Epidermal melanocyte (primary cell): ENCODE data around the gene MGA.

Experiments
- DNase-seq: peaks from one replicate; pipeline ENCODE4 v3.0.0; 2011; ENCODE audit warnings: low spot score; ENCODE audit not compliant: insufficient read length

Gene MGA

DNA sequence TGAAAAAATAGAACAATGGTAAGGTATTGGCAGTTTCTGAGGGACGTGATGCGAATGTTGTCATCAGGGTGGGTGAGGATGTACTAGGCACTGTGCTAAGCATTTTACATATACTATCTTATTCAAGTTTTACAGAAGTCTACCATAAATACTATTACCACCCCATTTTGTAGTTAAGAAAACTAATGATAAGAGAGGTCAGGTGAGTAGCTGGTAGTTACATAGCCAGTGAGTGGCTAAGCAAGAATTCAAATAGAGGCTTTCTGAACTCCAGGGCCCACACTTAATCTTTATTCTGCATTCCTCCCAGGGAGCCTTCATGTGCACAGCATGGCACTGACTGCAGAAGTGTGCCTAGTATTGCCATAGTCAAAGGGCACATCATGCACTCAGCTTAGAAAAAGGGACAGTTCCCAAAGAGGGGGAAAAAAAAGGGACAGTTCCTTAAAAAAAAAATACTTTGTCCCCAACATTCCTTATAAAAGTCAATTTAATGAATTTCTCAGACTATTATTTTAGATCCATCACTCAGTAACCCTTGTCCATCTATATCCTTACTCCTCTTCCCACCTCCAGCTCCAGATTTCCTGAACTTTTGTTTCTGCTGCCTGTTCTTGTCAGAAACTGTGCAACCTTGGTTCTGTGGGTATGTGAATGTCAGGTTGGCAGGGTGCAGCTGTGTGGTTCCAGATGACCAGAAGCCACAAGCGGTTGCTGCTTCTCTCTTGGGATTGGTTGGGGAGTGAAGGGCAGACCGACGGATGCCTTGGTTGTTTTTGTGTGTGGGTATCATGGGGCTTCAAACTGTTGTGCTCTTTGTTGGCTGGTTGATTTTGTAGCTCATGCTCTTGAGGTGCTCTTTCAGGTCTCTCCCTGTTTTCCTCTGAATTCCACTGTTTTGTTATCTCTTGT lies 122.4 kb downstream of the MGA start:
- DNase-seq, result no peak

DNA sequence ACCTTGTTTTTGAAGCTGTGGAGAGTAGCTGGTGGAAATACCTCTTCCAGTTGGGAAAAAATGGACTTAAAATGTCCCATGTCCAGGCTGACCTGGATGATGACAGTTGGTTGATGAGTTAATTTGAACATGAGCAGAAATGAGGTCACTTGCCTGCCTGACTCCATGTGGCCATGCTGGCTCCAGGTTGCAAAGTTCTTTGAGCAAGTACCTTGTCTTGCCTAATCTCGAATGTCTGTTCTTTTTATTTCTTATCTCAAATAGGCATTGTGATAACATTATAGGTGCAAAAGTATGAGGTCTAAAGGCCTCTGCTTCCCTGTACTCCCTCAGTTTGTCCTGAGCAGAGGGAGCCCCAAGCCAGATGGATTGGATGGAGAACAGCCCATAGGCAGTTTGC lies 123.1 kb downstream of the MGA start:
- no peak for DNase-seq

DNA sequence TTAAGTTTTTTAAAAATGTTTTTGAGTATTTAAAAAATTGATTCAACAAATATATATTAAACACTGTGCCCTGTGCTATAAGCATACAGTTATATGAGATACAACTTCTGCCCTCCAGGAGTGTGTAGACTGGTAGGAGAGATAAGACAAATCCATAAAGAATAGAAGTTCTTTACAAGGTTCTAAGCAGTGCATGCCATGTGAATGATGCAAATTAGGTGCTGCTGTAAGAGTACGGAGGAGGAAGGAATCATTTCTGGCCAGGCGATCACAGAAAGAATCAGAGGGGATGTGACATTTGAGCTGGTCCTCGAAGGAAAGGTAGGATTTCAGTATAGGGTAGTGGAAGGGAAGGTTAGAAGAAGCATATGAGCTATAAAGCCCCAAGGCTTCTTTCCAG lies 128.1 kb downstream of the MGA start:
- DNase-seq, result no peak

GRCh38 chr15:41789236-41789635 lies 129.0 kb downstream of the MGA start:
- no peak for DNase-seq

GRCh38 chr15:41789662-41790061 lies 129.5 kb downstream of the MGA start:
- no peak for DNase-seq

- DNase-seq, result no peak
Observed at GRCh38 chr15:41790169-41790568, 130.0 kb downstream of the MGA start.

DNA sequence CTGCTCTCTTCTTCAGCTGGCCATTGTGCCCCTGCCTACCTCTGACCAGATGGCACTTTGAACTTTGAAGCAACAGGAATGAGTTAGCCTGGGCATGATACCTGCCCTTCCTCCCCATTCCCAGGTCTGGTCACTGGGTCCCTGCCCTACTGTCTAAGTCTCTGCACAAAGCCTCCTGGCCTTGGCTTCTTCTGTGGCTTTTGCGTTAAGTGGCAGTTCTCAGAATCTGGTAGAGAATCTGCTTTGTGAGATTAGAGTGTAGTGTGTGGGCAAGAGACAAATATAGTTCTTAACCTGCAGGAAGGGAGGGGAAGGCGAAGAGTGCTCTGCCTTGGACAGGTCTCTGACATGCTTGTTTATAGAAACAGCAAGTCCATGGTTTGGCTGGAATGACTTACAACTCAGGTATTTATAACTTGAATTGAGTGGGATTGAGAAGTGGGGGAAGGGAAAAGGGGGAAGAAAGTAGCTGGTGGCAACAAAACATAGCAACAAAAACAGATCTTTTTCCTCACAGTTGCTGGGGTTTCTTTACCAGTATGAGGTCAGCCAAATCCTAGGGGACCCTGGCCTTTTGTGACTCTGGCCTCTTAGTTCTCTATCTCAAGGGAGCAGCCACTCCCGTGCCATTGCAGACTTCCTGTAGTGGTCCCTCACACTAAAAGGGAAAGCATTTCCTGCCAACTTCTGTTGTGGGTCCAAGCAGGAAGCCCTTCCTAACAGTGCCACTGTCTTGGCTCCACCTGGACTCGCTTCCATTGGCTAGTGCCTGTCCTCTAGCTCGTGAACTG lies 130.7 kb downstream of the MGA start:
- no peak for DNase-seq

DNA sequence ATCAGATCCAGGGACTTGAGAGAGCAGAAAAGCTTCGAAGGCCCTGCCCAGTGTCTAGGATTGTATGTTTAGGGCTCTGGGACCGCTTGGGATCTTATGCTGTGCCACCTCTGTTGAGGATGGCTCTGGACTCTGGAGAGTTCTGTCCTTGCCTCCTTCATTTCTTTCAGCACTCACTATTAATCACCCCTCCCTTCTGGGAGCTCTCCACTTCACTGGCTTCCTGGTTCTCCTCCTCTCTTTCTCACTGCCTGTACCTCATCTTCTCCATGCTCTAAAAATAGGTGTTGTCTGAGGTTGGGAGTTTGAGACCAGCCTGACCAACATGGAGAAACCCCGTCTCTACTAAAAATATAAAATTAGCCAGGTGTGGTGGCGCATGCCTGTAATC lies 131.3 kb downstream of the MGA start:
- DNase-seq, result no peak

DNA sequence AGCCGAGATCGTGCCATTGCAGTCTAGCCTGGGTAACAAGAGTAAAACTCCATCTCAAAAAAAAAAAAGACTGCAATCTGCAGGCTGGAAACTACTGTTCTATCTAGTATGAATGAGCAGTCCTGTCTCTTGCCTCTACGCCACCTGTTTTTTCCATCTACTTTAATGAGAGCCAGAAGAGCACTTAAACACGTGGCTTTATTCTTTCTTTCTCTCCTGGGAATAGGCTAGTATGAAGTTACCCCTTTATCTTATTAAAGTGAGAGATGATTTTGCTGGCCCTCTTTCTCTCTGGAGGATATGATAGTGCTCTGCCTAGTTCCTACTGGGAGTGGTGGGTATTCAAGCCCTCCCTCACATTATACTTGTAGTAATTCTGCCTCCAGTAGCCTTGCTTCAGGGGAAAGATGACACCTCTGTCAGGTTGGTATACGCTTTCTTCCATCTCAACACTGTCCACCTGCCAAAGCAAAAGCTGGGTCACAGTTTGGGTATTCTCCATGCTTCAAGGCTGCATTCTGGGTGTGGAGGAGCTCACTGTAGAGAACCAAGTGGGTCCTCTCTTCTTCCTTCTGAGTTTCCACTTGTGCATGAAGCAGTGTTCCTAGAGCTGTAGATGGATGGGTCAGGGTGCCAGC lies 131.9 kb downstream of the MGA start:
- DNase-seq, result no peak

- DNase-seq, result no peak
Observed at GRCh38 chr15:41794081-41794480, 133.9 kb downstream of the MGA start.

GRCh38 chr15:41795996-41796856 lies 136.0 kb downstream of the MGA start:
- peak; percentile 51 for DNase-seq

DNA sequence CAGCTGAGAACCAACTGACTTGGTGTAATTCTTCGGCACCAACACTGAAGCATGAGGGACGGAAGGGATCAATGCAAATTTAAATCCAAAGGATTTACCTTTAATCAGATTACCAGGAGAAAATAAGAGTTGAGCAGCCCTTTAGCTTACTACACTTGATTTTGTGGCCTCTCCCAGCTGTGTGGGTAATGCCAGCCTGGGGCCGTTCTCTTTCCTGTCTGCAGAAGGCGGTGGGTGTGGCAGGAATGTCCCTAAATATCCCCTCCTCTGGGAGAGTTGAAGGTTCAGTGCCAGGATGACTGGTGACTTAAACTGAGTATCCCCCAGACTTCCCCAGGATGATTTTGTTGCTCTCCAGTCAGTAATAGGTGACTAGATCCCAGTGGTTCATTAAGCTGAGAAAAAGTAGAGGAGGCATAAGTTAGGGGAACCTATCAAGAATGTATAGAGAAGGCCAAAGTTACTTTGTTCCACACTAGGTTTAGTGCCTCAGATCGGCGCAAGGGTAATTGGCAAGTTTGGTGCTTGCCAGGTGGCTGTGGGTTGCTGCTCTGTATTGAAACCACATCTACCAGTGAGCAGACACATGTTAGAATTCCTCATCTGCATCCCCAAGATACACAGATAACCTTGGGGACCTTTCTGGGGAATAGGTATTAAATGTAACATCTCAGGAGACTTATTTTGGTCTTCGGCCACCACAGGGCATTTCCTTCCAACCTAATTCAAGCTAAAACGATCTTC lies 137.2 kb downstream of the MGA start:
- no peak for DNase-seq

- DNase-seq, result no peak
Observed at GRCh38 chr15:41798607-41799487, 138.6 kb downstream of the MGA start.

DNA sequence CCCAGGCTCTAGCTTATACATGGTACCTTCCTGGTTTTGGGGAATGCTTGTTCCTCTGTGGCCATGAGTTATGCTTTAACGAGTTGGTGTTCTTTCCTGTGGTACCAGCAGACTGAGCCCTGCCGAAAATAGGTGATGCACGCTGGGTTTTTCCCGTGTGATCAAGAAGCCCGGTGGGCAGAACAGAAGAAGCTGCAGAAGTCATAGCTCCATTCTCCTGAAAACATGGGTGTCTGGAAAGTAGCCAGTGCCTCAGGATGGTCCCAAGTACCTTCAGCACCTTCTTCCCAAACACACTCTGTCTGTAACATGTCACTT lies 139.2 kb downstream of the MGA start:
- DNase-seq, result no peak

DNA sequence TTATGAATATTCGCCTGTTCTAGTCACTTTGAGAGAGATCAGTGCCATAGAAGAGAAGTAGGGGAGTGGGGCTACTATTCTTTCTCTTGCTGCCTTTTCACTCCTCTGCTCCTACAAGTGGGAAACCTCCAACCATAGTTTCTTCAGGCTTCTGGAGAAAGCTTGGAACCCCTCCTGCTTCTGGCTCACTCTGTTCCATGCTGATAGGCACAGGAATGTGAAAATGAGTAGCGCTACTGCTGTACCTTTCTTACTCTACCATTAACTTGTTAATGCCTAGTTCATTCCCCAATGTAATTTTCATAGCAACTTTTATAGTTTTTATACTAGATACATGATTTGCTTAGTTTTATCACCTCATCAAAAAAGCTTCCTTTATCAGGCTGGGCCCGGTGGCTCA lies 141.0 kb downstream of the MGA start:
- DNase-seq, result no peak

GRCh38 chr15:41801850-41802455 lies 141.7 kb downstream of the MGA start:
- DNase-seq, result no peak

DNA sequence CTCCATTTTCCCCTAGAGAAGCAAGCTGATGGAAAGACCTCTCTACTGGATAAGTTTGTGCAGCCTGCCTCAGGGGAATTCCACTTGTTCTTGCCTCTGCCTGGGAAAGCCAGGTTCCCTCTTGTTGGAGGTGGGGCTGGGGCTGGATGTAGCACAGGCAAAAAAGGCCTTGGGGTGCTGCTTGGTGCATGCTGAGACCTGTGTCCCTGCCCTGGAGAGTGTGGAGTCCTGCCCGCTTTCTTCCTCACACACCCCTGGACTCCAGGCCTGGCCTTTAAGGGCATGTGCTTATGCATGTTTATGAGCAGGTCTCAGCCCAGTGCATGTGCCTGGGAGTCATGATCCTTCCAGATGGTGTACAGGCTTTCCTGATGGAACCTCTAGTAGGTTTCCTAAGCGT lies 144.2 kb downstream of the MGA start:
- no peak for DNase-seq

DNA sequence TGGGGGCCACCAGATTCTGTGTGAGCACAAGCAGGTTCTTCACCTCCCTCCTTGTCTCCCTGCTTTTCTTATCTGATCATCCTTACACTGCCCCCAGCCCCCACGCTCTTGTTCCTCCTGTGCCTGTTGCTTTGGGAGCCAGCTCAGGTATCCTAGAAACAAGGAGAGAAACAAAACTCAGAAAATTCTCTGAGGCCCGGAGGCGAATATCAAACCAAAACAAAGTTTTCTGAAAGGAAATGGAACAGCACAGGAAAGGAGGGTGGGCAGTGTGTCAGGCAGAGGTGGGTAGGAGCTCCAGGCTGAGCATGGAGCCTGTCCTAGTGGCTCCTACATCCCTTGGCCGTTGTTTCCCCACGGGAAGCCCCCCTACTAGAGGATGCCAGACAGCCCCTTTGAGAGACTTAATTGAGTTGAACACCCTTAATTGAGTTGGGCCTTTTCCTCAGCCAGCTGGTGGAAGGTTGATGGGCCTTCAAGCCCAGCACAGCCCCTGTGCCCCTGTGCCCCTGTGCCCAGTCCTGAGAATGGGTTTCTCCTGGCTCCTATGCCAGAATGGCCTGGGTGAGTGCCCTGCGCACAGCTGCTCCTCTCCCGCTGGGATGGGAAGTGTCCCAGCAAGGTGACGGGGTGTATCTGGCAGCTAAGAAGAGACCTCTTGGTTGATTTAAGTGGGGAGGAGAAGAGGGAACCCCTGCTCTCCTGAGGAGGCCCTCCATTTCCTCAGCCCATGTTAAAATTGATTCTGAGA lies 144.9 kb downstream of the MGA start:
- DNase-seq, result no peak

- no peak for DNase-seq
Observed at GRCh38 chr15:41805711-41806110, 145.5 kb downstream of the MGA start.
